ENCODE results near the gene PTPRS.
"Not testable (repeated sequence)": the region's sequence is repeated elsewhere in the genome, so short reads cannot be mapped to it uniquely, and the experiment has no call there.

Gene PTPRS

DNA sequence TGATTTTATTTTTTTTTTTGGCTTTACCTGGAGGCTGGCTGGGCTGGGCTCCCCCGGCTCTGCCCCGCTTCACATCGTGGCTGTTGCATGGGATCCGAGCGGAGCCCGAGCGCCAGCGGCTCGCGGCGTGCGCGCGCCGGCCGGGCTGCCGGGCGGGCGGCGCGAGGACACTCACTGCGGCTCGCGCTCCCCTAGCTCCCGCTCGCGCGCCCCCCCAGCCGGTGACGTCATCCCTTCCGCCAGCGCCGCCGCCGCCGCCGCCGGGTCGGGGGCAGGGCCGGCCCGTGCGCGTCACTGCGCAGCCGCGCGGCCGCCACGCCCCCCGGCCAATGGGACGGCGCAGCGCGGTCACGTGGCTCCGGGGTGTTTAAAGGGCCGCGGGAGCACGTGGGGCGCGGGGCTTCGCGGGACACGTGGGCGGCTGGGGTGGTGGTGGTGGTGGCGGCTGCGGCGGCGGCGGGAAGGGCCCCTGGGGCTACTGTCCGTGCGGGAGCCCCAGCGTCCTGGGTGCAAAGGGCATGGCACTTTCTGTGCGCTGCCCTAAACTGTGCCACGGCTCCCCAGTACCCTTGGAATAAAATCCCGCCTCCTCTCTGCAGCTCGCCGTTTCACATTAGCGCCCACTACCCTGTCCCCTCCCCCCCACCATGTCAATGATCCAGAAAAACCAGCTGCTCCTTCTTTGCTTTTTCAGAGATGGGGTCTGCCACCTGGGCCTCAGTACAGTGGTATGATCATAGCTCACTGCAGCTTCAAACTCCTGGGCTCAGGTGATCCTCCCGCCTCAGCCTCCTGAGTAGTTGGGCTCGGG lies at the start of gene PTPRS:
Gene PTPRS, minus strand, starts transcription at position 176 of the 811 bp plus-strand sequence. CDS start 54,672 bp downstream, outside the sequence.
- DNase-seq (ENCODE audit: low read depth): peak; percentile 63

DNA sequence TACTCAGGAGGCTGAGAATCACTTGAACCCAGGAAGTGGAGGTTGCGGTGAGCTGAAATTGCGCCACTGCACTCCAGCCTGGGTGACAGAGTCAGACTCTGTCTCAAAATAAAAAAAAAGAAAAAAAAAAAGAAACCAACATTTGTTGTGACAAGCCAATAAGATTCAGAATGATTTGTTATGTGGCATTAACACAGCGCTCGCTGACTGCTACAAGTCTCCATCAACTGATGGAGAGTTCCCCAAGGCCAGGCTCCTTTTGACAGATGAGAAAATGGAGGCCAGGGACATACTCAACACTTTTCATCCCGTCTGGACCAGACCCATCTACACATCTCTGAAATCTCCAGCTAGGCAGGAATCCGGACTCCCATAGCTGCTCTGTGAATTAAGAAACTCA lies 48.7 kb upstream of the PTPRS start:
- DNase-seq (ENCODE audit: low read depth): no peak

DNA sequence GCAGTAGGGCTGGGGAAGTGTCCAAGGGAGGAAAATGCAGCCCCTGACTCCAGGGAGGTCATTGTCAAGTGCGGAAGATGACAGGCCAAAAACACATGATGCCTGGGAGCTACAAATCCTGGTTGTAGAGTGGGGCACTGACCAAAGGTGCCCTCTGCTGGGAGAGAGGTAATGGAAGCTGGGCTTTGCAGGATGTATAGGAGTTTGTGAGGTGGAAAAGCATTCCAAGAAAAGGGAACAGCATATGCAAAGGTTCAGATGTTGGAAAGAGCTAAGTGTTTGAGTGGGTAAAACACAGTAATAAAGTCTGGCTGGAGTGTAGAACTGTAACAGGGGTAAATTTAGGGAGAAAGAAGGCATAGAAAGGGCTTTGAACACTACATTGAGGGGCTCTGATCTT lies 46.9 kb upstream of the PTPRS start:
- no peak for DNase-seq (ENCODE audit: low read depth)

DNA sequence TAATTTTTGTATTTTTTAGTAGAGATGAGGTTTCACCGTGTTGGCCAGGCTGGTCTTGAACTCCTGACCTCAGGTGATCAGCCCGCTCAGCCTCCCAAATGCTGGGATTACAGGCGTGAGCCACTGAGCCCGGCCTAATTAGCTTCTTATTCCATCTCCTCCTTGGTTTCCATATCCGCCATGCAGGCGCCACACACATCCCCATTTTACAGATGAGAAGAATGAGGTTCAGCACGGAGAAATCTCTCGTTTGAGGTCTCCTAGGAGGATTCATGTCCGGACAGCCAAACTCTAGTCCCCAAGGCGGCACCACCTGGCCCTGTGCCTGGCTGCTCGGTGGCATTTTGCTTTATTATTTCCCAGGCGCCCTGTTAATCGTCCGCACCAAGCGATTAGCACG lies 46.2 kb upstream of the PTPRS start:
- no peak for DNase-seq (ENCODE audit: low read depth)

DNA sequence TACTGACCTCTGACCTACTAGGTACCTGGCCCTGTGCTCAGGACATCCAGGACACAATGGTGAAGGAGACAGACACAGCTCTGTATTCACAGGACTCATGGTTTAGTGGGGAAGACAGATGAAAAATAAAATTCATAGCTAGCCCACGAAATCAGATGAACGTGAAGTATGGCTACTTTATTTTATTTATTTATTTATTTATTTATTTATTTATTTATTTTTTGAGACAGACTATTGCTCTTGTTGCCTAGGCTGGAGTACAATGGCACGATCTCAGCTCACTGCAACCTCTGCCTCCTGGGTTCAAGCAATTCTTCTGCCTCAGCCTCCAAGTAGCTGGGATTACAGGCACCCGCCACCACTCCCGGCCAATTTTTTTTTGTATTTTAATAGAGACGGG lies 40.6 kb upstream of the PTPRS start:
- not testable (repeated sequence) for DNase-seq (ENCODE audit: low read depth)

DNA sequence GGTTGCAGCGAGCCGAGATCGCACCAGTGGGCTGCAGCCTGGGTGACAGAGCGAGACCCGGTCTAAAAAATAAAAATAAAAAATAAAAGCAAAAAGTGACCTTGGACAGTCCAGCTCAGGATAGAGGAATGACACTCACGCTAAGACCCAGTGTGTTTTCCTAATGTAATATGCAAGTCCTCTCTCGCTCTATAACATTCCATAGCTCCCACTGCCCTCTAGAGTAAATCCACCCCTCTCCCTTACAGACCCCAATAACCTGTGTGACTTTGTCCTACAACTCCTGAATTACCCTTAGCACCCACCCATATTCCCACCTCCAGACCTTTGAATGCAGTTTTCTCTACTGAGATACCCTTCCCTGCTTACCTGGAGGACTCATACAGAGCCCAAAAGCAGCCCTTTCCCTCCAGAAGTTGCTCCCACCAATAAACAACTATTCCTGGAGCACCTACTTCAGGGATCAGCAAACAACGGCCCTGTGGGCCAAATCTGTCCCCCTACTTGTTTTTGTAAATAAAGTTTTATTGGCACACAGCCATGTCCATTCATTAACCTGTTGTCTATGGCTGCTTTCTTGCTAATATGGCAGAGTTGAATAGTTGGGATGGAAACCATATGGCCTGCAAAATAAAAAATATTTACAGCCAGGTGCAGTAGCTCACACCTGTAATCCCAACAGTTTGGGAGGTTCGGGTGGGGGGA lies 39.8 kb upstream of the PTPRS start:
- no peak for DNase-seq (ENCODE audit: low read depth)

DNA sequence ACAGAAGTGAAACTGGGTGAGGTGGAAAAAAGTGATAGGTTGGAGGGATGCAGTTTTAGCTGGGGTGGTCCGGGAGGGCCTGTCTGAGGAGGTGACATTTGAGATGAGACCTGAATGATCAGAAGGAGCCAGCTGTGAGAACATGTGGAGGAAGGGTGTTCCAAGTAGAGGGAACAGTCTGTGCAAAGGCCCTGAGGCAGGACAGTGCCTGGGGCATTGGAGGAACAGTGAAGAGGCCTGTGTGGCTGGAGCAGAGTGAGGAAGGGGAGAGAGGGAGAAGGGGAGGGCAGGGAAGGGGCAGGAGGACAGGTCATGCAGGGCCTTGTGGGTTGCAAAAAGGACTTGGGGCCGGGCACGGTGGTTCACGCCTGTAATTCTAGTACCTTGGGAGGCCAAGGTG lies 36.3 kb upstream of the PTPRS start:
- DNase-seq (ENCODE audit: low read depth): no peak

DNA sequence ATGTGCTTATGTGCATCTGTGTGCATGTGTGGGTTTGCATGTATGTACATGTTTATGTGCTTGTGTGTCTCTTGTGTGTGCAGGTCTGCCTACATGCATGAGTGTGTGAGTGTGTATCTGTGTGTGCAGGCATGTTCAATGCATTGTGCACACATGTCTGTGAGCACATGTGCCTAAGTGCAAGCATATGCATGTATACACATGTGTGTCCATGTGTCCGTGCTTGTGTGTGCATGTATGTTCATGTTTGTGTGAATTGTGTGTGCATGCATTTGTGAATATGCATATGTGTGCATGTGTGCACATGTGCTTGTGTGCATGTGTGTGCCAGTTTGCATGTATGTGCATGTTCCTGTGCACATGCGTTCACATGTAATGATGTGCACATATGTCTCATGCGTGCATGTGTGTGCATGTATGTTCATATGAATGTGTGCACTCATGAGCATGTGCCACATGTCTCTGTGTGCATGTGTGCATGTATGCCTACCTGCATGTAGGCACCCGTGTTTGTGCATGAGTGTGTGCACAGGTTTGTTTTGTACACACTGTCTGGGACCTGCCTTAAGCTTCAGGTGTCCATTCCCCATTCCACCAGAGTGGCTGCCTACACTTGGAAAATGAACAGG lies 32.1 kb upstream of the PTPRS start:
- no peak for DNase-seq (ENCODE audit: low read depth)

DNA sequence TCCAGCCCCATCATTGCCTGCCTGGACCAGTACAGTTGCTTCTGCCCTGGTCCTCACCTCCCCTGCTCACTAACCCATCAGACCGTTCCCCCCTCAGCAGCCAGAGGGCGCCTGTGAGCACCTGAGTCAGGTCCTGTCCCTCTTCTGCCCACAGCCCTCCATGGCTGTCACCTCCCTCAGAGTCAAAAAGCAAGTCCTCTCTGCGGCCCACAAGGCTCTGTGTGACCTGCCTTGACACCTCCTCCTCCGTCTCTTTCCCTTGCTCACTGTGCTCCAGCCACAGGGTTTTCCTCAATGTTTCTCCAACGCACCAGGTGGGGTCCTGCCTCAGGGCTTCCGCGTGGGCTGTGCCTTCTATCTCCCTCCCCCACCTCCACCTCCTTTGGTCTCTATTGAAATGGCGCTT lies 29.4 kb upstream of the PTPRS start:
- peak; percentile 55 for DNase-seq (ENCODE audit: low read depth)

DNA sequence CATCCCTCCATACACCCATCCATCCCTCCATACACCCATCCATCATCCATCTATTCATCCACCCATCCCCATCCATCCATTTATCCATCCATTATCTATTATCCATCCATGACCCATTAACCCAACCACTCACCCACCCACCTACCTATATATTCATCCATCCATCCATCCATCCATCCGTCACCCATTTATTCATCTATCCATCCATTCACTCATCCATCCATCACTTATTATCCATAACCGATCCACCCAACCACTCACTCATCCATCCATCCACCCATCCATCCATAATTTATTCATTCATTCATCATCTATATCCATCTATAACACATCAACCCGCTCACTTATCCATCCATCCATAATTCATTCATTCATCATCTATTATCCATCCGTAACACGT lies 28.7 kb upstream of the PTPRS start:
- DNase-seq (ENCODE audit: low read depth): no peak

DNA sequence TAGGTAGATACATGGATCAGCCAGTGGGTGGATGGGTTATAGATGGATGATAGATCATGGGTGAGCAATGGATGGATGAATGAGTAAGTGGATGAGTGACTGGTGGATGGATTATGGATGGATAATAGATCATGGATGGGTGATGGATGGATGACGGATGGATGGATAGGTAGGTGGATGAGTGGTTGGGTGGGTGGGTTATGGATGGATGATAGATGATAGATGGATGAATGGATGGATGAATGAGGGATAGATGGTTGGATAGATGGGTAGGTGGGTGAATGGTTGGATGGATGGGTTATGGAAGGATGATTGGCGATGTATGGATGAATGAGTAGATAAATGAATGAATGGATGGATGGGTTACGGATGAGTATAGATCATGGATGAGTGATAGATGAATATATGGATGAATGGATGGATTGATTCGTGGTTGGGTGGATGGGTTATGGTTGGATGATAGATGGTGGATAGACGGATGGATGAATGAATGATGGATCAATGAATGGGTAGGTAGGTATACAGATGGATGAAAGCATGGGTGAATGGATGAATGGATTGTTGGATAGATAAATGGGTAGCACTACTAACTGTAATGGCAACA lies 27.0 kb upstream of the PTPRS start:
- no peak for DNase-seq (ENCODE audit: low read depth)

DNA sequence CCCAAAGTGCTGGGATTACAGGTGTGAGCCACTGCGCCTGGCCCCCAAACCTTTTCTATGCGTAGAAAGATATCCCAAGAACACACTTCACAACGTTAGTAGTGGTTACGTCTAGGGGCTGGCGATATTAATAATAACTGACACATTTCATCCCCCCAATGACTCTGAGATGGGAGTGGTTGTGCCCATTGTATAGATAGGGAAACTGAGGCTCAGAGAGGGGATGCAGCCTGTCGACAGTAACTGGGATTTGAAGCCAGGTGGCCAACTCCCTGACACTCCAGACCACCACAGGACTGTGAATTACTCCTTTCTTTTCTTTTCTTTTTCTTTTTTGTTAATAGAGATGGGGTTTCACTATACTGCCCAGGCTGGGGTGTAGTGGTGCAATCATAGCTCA lies 25.3 kb upstream of the PTPRS start:
- no peak for DNase-seq (ENCODE audit: low read depth)

DNA sequence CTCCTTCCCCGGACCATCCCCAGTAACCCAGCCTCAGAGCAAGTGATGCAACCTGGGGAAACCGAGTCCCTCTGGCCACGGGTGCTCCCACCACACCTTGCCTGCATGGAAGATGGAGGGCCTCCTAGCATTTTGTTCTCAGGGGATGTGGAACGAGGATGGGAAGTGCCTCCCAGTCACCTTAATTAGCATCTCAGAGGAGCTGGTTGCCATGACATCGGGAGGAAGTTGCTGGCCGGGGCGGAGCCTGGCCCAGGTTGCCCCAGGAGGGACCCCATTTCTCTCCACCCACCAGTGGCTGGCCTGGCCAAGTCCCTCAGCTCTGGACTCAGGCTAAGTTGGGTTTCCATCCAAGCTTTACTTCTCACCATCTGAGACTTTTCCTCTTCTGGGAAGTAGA lies 24.1 kb upstream of the PTPRS start:
- DNase-seq (ENCODE audit: low read depth): no peak

DNA sequence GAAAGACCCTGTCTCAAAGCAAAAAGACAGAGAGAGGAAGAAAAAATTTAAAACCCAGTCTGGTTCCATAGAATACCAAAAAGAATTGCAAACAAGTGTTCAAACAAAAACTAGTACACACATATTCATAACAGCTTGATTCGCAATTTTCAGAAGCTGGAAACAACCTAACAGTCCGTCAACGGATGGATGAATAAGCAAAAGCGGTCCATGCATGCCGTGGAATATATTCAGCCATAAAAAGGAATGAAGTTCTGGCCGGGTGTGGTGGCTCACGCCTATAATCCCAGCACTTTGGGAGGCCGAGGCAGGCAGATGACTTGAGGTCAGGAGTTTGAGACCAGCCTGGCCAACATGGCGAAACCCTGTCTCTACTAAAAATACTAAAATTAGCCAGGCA lies 21.2 kb upstream of the PTPRS start:
- not testable (repeated sequence) for DNase-seq (ENCODE audit: low read depth)

DNA sequence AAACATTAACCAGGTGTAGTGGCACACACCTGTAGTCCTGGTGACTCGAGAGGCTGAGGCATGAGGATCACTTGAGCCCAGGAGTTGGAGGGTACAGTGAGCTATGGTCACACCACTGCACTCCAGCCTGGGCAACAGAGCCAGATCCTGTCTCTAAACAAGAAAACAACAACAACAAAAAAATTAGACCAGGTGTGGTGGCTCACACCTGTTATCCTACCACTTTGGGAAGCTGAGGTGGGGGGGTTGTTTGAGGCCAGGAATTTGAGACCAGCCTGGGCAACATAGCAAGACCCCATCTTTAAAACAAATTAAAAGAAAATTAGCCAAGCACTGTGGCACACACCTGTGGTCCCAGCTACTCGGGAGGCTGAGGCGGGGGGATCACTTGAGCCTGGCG lies 20.8 kb upstream of the PTPRS start:
- no peak for DNase-seq (ENCODE audit: low read depth)

DNA sequence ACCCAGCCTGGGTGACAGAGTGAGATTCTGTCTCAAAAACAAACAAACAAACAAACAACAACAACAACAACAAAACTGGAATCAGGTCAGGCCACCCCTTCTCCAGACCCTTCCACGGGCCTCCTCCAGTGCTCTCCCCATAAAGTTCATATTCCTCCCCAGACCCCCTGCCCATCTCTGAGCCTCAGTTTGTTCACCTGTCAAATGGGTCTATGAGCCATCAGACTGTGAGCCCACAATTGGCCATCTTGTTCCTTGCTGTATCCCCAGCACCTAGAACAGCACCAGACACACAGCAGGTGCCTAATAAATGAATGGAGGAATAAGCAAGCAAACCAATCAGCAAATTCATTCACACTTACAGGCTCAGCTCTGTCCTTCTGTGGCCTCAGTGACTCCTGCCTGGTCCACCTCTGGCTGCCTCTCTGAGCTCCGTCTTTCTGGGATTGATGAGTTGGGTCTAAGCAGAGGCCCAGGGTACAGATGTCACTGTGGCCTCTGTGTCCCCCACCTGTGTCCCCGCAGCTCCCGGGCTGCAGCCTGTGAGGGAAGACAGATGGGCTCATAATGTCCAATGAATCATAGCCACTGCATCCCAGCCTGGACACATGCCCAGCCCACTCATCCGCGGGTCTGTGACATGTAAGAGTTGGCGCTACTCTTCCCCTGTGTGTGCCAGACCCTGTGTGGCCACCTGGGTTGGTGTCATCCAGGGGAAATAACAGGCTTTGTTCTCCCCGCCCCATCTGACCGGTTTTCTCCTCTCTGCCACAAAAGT lies 19.6 kb upstream of the PTPRS start:
- no peak for DNase-seq (ENCODE audit: low read depth)

DNA sequence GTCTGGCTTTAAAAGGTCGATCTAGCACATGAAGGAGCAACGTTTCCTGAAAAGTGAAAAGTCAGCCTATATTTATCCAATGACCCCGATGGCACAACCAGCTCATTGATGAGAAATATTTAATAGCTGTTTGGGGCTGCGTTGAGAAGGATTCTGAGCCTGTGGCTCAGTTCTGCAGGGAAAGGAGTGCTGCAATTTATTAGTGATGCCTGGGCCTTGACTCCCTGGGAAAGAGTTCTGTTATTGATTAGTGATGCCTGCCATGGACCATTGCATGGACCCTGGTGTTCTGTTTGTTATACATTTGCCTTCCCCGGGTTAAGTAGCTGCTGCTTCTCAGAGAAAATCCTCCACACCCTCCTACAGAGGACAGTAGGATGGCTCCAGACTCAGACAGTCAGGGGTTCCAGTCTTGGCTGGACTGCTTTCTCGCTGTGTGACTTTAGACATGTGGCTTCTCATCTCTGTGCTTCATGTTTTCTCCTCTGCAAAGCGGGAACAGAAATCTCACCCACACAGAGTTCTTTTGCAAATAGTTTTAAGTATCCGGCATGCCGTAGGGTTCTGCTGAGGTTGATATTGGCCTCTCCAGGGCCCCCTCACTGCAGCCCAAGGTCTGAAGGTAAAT lies 17.7 kb upstream of the PTPRS start:
- DNase-seq (ENCODE audit: low read depth): no peak

DNA sequence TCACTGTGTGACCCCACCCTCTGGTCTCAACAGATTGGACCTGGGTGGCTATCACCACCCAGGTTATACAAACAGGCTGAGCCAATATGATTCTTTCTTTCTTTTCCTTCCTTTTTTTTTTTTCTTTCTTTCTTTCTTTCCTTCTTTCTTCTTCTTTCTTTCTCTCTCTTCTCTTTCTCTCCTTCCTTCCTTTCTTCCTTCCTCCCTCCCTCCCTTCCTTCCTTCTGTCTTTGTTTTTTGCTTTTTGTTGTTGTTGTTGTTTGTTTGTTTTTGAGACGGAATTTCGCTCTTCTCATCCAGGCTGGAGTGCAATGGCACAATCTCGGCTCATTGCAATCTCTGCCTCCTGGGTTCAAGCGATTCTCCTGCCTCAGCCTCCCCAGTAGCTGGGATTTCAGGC lies 17.0 kb upstream of the PTPRS start:
- no peak for DNase-seq (ENCODE audit: low read depth)

DNA sequence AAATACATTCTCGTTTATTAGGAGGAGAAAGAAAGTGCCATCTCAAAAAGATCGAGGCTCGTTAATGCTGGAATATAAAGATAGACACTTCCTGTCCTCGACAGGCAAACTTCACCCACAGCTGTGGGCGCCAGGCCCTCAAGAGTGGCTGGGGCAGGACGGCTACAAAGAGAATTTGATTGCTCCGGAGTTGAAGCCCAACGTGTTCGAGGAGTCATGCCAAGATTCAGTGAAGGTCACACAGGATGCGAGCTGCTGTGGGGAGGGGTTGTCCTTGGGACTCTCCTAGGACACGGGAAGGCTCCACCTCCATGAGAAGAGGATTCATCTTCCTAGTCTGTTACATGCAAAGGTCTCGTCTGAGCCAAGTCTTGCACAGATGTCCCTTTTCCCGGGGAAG lies 16.3 kb upstream of the PTPRS start:
- no peak for DNase-seq (ENCODE audit: low read depth)

DNA sequence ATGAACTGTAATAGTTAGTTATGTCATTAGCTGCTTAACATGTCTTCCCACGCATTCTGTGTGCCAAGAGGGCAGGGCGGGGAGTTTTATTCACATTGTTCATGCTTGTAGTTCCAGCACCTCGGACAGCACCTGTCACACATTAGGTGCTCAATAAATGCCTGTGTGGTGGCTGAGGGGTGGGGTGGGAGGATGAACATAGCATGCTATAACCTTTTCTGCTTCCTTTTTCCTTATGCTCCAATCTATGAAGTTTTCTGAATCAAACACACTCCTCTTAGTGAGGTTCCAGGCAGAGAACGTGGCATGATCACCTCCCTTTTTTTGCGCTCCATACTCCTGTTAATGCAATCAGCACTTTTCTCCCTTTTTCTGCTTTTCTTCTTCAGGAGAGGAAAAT lies 15.8 kb upstream of the PTPRS start:
- DNase-seq (ENCODE audit: low read depth): no peak

DNA sequence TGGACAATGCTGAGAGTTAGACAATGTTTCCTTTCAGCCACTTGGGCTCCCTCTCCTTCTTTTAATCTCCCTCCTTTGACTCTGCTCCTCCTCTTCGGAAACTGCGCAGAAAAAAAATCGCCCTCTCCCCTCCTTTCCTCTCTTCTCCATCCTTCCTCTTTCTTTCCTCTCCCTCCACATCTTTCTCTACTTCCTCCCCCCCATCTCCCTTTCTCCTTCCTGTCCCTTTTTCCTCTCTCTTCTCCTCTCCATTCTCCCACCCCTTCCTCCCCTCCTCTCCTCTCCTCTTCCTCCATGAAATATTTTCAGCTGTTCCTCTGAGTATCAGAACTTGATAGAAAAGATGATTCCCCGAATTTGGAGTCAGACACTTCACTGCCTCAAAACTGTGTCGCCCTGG lies 15.1 kb upstream of the PTPRS start:
- no peak for DNase-seq (ENCODE audit: low read depth)

DNA sequence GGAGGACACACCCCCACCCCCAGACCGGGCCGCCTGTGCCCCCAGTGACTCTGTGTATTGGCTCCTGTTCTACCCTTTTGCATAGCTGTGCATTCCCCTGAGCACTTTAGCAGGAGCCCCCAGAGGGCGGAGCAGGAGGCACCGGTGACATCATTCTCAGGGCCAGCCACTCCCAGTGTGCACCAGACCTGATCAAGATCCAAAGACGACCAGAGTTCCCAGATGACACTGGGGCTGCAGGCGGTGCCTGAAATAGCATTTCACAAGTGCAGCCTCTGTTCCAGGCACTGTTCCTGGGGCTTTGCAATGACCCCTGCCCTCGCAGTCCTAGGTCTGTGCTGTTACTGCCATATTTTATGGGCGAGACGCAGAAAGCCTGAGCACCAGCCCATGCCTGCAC lies 14.5 kb upstream of the PTPRS start:
- DNase-seq (ENCODE audit: low read depth): no peak
